GM18870 (cell line): ENCODE measurements around the gene TMEM63A.
"Not testable (repeated sequence)": the region's sequence is repeated elsewhere in the genome, so short reads cannot be mapped to it uniquely, and the experiment has no call there.

Experiments used
- ATAC-seq: cut with Tn5 transposase; IDR thresholded peaks from one replicate; pipeline ENCODE4 v1.9.1; 2021; ENCODE audit warnings: moderate library complexity; ENCODE audit not compliant: unreplicated experiment

The TMEM63A gene

GRCh38 chr1:225806736-225807135 lies 75.4 kb downstream of the TMEM63A start:
- not testable (repeated sequence) for ATAC-seq

DNA sequence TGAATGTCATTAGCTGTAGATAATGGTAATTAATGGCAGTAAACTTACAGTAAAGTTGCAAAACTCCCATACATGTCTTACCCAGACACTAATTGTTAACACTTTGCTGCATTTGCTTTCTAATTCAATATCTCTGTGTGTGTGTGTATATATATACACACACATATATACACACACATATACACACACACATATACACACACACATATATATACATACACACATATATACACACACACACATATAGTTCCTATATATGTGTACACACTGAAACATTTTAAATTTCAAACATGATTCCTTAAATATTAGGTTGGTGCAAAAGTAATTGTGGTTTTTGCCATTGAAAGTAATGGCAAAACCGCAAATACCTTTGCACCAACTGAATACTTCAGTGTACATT lies 75.9 kb downstream of the TMEM63A start:
- no peak for ATAC-seq

- ATAC-seq, result not testable (repeated sequence)
Observed at GRCh38 chr1:225801146-225801545, 81.0 kb downstream of the TMEM63A start.

GRCh38 chr1:225796097-225796496 lies 86.1 kb downstream of the TMEM63A start:
- not testable (repeated sequence) for ATAC-seq
